ENCODE results near the gene ATP2B2. TPM values are rescaled to one million over a fixed set of nuclear protein-coding genes. Genes with fewer than 3 reads are reported as not detected.

Gene ATP2B2
- polyA plus RNA-seq, 3 donors: 0.41 to 0.74 (median 0.48) TPM

GRCh38 chr3:10329495-10330015, 175.8 kb downstream of the ATP2B2 start:
- no peak for DNase-seq

GRCh38 chr3:10328460-10329071, 176.8 kb downstream of the ATP2B2 start:
- DNase-seq: no peak

GRCh38 chr3:10327592-10327991, 177.8 kb downstream of the ATP2B2 start:
- DNase-seq: no peak

GRCh38 chr3:10322352-10322710, 183.1 kb downstream of the ATP2B2 start:
- no peak for DNase-seq

- DNase-seq: no peak
Measured at GRCh38 chr3:10321630-10322351, 183.6 kb downstream of the ATP2B2 start.

- no peak for DNase-seq
Measured at GRCh38 chr3:10320320-10320677, 185.1 kb downstream of the ATP2B2 start.

GRCh38 chr3:10319804-10320203, 185.6 kb downstream of the ATP2B2 start:
- DNase-seq: no peak

- DNase-seq: no peak
Measured at GRCh38 chr3:10319251-10319650, 186.1 kb downstream of the ATP2B2 start.

- no peak for DNase-seq
Measured at GRCh38 chr3:10317961-10318350, 187.4 kb downstream of the ATP2B2 start.

GRCh38 chr3:10317311-10317960, 187.9 kb downstream of the ATP2B2 start:
- no peak for DNase-seq

- DNase-seq: no peak
Measured at GRCh38 chr3:10315771-10316344, 189.5 kb downstream of the ATP2B2 start.

- no peak for DNase-seq
Measured at GRCh38 chr3:10315101-10315500, 190.3 kb downstream of the ATP2B2 start.

GRCh38 chr3:10312861-10313260, 192.5 kb downstream of the ATP2B2 start:
- DNase-seq: no peak

GRCh38 chr3:10312391-10312790, 193.0 kb downstream of the ATP2B2 start:
- DNase-seq: no peak

GRCh38 chr3:10311710-10312109, 193.7 kb downstream of the ATP2B2 start:
- DNase-seq: no peak

GRCh38 chr3:10310578-10310977, 194.8 kb downstream of the ATP2B2 start:
- DNase-seq: no peak

GRCh38 chr3:10309736-10310135, 195.7 kb downstream of the ATP2B2 start:
- no peak for DNase-seq

GRCh38 chr3:10308678-10309077, 196.7 kb downstream of the ATP2B2 start:
- DNase-seq: no peak

- no peak for DNase-seq
Measured at GRCh38 chr3:10306156-10306555, 199.2 kb downstream of the ATP2B2 start.

GRCh38 chr3:10305331-10305902, 200.0 kb downstream of the ATP2B2 start:
- DNase-seq: no peak

- DNase-seq: no peak
Measured at GRCh38 chr3:10304905-10305304, 200.5 kb downstream of the ATP2B2 start.

GRCh38 chr3:10303785-10304184, 201.6 kb downstream of the ATP2B2 start:
- no peak for DNase-seq
